PC-9 (cell line): Measurements from ENCODE around the gene EFNA4. TPM values are rescaled to one million over a fixed set of nuclear protein-coding genes. Genes with fewer than 3 reads are reported as not detected.

Experiments
- BruUV-seq: library from RNA; stranded (reverse); fragments of 400-500 nt; replicated peaks from 2 replicates; lab custom pipeline; 2021; lab: Mats Ljungman, UMichigan
- CTCF ChIA-PET: fragments of 300-600 bp; sonication (Branson Sonifier 250); formaldehyde crosslinking; loops from one replicate; lab custom pipeline; 2022; ENCODE audit warnings: antibody characterized with exemption; lab: Charles Lee
- POLR2A ChIA-PET: fragments of 300-600 bp; sonication (Branson Sonifier 250); formaldehyde crosslinking; loops from one replicate; lab custom pipeline; 2022; ENCODE audit warnings: antibody characterized with exemption; ENCODE audit not compliant: unreplicated experiment; lab: Charles Lee
- DNase-seq, 2 experiments: peaks; one replicate each; pipeline versions ENCODE4 v3.0.0 to v3.0.0-alpha.2; 2015 to 2022; ENCODE audit warnings: mixed read lengths in 1 of 2
- H2AFZ ChIP-seq: fragments of 200-600 bp; sonication (generic); 2 replicates; pipeline ENCODE4 v1.8.1; 2017; ENCODE audit warnings: antibody characterized with exemption
- H3F3A ChIP-seq: fragments of 200-600 bp; sonication (generic); 2 replicates; pipeline ENCODE4 v1.8.1; 2017; ENCODE audit warnings: antibody characterized with exemption, mild to moderate bottlenecking, low read depth; ENCODE audit not compliant: insufficient read depth
- H3K27ac ChIP-seq: fragments of 200-600 bp; sonication (generic); 2 replicates; pipeline ENCODE4 v1.6.1; 2016; ENCODE audit warnings: mixed run types
- H3K27me3 ChIP-seq: fragments of 200-600 bp; sonication (generic); 2 replicates; pipeline ENCODE4 v1.6.1; 2016; ENCODE audit warnings: low read depth, mixed run types; ENCODE audit not compliant: insufficient read depth
- H3K36me3 ChIP-seq: fragments of 200-600 bp; sonication (generic); 2 replicates; pipeline ENCODE4 v1.6.1; 2016; ENCODE audit warnings: low read depth, mixed run types
- H3K4me1 ChIP-seq: fragments of 200-600 bp; sonication (generic); replicated peaks from 2 replicates; pipeline ENCODE4 v1.6.1; 2016; ENCODE audit warnings: mixed run types; ENCODE audit not compliant: insufficient read depth
- H3K4me2 ChIP-seq: fragments of 200-600 bp; sonication (generic); 2 replicates; pipeline ENCODE4 v1.6.1; 2017; ENCODE audit warnings: mixed run types
- H3K4me3 ChIP-seq: fragments of 200-600 bp; sonication (generic); 2 replicates; pipeline ENCODE4 v1.6.1; 2016; ENCODE audit warnings: mixed run types
- H3K79me2 ChIP-seq: fragments of 200-600 bp; sonication (generic); 2 replicates; pipeline ENCODE4 v1.6.1; 2017; ENCODE audit warnings: low read depth, mixed run types
- H3K9me2 ChIP-seq: fragments of 200-600 bp; sonication (generic); 2 replicates; pipeline ENCODE4 v1.8.1; 2017; ENCODE audit warnings: mild to moderate bottlenecking; ENCODE audit not compliant: insufficient read depth
- H3K9me3 ChIP-seq: fragments of 200-600 bp; sonication (generic); 2 replicates; pipeline ENCODE4 v1.8.1; 2016; ENCODE audit warnings: low read depth; ENCODE audit not compliant: insufficient read depth
- H4K20me1 ChIP-seq: fragments of 200-600 bp; sonication (generic); 2 replicates; pipeline ENCODE4 v1.8.1; 2017; ENCODE audit not compliant: insufficient read depth
- EZH2 ChIP-seq: fragments of 200-600 bp; sonication (generic); IDR thresholded peaks from 2 replicates; pipeline ENCODE4 v1.8.0; 2017; ENCODE audit warnings: antibody characterized with exemption, low read depth
- intact Hi-C: fragments of 100-400 bp; cut with micrococcal nuclease; formaldehyde crosslinking; loops from one replicate; pipeline ENCODE4 v1.10.0; 2022; ENCODE audit not compliant: unreplicated experiment
- total RNA-seq: library from RNA; stranded (reverse); gene quantifications from 2 replicates; pipeline ENCODE4 v1.2.3, GENCODE V29; 2021
- TF ChIP-seq, protein P1 (sequence below): fragments of 200-600 bp; sonication (generic); conservative IDR thresholded peaks from 2 replicates; pipeline ENCODE4 v1.6.1; 2017; ENCODE audit warnings: mixed run types, antibody characterized with exemption, mild to moderate bottlenecking, moderate library complexity

EFNA4 gene
- total RNA-seq, 1 experiment from 2014 or later, result 14.0 TPM

DNA sequence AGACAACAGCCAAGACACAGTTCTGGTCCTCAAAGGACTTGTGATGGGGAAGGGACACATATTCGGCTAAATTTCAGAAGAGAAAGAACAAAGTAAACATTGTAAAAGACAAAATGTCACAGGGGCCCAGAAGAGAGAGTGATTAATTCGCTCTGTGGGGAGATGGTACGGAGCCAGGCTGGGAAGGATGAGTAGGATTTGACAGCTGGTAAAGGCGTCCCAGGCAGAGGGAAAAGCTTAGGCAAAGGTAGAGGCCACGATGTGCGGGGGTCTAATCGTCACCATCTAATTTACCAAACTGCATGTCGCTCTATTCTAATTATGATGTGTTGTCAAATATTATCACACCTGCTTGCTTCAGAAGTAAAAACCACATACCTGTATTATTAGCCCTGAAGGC, 46.8 kb downstream of the EFNA4 start:
- H3K79me2 ChIP-seq, result no peaks in the 10 kb centered on the region
- H3K36me3 ChIP-seq, result no peaks in the 10 kb centered on the region
- H3K4me3 ChIP-seq, result no peak overlapping the region
- ChIA-PET POLR2A (no interaction called here), CTCF (no interaction called here)
- 0 out of 2 replicates have a peak, but pooled peaks cover 3% of the 10 kb centered on the region for H3F3A ChIP-seq
- H3K27me3 ChIP-seq, result no peaks in the 10 kb centered on the region
- no peak for DNase-seq
- intact Hi-C loops, result no loop called here
- H2AFZ ChIP-seq, result no peak overlapping the region
- no TSS peak for BruUV-seq
- H3K4me2 ChIP-seq, result no peak overlapping the region
- TF ChIP-seq, protein P1, sequence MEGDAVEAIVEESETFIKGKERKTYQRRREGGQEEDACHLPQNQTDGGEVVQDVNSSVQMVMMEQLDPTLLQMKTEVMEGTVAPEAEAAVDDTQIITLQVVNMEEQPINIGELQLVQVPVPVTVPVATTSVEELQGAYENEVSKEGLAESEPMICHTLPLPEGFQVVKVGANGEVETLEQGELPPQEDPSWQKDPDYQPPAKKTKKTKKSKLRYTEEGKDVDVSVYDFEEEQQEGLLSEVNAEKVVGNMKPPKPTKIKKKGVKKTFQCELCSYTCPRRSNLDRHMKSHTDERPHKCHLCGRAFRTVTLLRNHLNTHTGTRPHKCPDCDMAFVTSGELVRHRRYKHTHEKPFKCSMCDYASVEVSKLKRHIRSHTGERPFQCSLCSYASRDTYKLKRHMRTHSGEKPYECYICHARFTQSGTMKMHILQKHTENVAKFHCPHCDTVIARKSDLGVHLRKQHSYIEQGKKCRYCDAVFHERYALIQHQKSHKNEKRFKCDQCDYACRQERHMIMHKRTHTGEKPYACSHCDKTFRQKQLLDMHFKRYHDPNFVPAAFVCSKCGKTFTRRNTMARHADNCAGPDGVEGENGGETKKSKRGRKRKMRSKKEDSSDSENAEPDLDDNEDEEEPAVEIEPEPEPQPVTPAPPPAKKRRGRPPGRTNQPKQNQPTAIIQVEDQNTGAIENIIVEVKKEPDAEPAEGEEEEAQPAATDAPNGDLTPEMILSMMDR, result no peak
- no peak for TF ChIP-seq EZH2
- H3K4me1 ChIP-seq, result no peaks in the 10 kb centered on the region
- no peaks in the 10 kb centered on the region for H3K9me3 ChIP-seq
- no peaks in the 10 kb centered on the region; the same call in 1 of the 2 replicates for H4K20me1 ChIP-seq
- no peak overlapping the region for H3K27ac ChIP-seq
- no peaks in the 10 kb centered on the region for H3K9me2 ChIP-seq

DNA sequence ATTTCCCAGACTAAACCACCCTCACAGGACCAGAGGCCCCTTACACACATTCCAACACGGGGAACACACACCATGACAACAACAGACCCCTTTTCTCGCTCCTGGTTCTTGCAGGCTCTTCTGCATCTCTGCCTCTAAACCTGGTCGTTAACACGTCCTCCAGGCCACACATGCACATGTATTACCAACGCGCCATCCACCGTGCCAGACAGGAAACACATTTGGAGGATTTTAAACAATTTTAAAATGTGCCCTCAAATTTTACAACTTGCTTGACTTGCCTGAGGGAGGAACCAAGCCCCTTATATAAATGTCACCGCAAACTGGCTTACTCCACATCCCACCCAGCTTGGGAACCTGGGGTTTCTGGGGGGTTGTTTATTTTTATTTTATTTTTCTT, 47.3 kb downstream of the EFNA4 start:
- no peak overlapping the region for H3K4me2 ChIP-seq
- no peaks in the 10 kb centered on the region for H3K27me3 ChIP-seq
- H3K36me3 ChIP-seq, result no peaks in the 10 kb centered on the region
- no peaks in the 10 kb centered on the region for H3F3A ChIP-seq
- no peak overlapping the region for H3K4me3 ChIP-seq
- H4K20me1 ChIP-seq, result no peaks in the 10 kb centered on the region; the same call in 1 of the 2 replicates
- no TSS peak for BruUV-seq
- TF ChIP-seq EZH2, result no peak
- TF ChIP-seq, protein P1, result no peak
- intact Hi-C loops, result no loop called here
- H3K27ac ChIP-seq, result no peak overlapping the region
- CTCF ChIA-PET, result no interaction called here
- no peaks in the 10 kb centered on the region for H3K4me1 ChIP-seq
- DNase-seq, result no peak
- H3K9me2 ChIP-seq, result no peaks in the 10 kb centered on the region
- no peaks in the 10 kb centered on the region for H3K9me3 ChIP-seq
- POLR2A ChIA-PET, result no interaction called here
- H3K79me2 ChIP-seq, result no peaks in the 10 kb centered on the region
- no peak overlapping the region for H2AFZ ChIP-seq

- H3K4me3 ChIP-seq, result no peak overlapping the region
- TF ChIP-seq EZH2, result no peak
- TF ChIP-seq, protein P1, result no peak
- no peaks in the 10 kb centered on the region for H3K9me3 ChIP-seq
- H3K4me2 ChIP-seq, result no peak overlapping the region
- ChIA-PET CTCF (no interaction called here), POLR2A (no interaction called here)
- H2AFZ ChIP-seq, result no peak overlapping the region
- intact Hi-C loops, result no loop called here
- no peak overlapping the region for H3K27ac ChIP-seq
- no peaks in the 10 kb centered on the region for H3K9me2 ChIP-seq
- H3F3A ChIP-seq, result no peaks in the 10 kb centered on the region
- no peaks in the 10 kb centered on the region for H4K20me1 ChIP-seq
- no peak for DNase-seq
- H3K27me3 ChIP-seq, result no peaks in the 10 kb centered on the region
- no TSS peak for BruUV-seq
- no peaks in the 10 kb centered on the region for H3K4me1 ChIP-seq
- no peaks in the 10 kb centered on the region for H3K79me2 ChIP-seq
- H3K36me3 ChIP-seq, result no peaks in the 10 kb centered on the region
These were observed 50.0 kb downstream of the EFNA4 start for GRCh38 chr1:155113450-155113980.
